ENCODE results near the gene UNC5B. TPM values are rescaled to one million over a fixed set of nuclear protein-coding genes. Genes with fewer than 3 reads are reported as not detected.
"Not testable (repeated sequence)": the region's sequence is repeated elsewhere in the genome, so short reads cannot be mapped to it uniquely, and the experiment has no call there.

UNC5B gene
- total RNA-seq, 2 experiments from 2014 or later = 0.07 TPM

DNA sequence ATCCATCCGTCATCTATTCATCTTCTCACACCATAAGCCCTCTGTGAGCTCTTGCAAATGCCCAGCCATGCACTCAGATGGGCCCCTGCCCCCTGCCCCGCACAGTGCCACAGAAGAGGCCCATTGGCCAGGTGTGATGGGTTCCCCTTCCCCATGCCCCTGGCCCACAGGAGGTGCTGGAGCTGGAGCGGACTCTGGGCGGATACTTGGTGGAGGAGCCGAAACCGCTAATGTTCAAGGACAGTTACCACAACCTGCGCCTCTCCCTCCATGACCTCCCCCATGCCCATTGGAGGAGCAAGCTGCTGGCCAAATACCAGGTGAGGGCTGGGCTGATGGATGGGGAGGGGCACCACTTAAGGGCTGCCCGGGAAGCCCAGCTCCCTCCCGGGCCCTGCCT is 83.3 kb downstream of the UNC5B start:
- no peak overlapping the region for H3K4me3 Mint-ChIP-seq
- CTCF ChIA-PET = interaction anchor here (0.7 kb wide), 1 partner anchor 393 kb away, joined by 3 read pairs; no protein-coding TSS in a partner anchor
- ATAC-seq (no peak), DNase-seq (no peak)
- TF ChIP-seq, protein P1, sequence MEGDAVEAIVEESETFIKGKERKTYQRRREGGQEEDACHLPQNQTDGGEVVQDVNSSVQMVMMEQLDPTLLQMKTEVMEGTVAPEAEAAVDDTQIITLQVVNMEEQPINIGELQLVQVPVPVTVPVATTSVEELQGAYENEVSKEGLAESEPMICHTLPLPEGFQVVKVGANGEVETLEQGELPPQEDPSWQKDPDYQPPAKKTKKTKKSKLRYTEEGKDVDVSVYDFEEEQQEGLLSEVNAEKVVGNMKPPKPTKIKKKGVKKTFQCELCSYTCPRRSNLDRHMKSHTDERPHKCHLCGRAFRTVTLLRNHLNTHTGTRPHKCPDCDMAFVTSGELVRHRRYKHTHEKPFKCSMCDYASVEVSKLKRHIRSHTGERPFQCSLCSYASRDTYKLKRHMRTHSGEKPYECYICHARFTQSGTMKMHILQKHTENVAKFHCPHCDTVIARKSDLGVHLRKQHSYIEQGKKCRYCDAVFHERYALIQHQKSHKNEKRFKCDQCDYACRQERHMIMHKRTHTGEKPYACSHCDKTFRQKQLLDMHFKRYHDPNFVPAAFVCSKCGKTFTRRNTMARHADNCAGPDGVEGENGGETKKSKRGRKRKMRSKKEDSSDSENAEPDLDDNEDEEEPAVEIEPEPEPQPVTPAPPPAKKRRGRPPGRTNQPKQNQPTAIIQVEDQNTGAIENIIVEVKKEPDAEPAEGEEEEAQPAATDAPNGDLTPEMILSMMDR (IDR thresholded peaks at IDR 0.05) = no peak
- H3K4me1 Mint-ChIP-seq (ENCODE audit: low read depth) = no peaks in the 10 kb centered on the region
- no peaks in the 10 kb centered on the region for H3K36me3 Mint-ChIP-seq (ENCODE audit: low read depth)
- H3K27me3 Mint-ChIP-seq = no peaks in the 10 kb centered on the region
- H3K9me3 Mint-ChIP-seq = no peaks in the 10 kb centered on the region
- H3K27ac Mint-ChIP-seq = no peak overlapping the region
- intact Hi-C loops (cut with micrococcal nuclease) = no loop called here
- POLR2A ChIA-PET = interaction anchor here (0.7 kb wide), 1 partner anchor 35 kb away, joined by 3 read pairs; no protein-coding TSS in a partner anchor

DNA sequence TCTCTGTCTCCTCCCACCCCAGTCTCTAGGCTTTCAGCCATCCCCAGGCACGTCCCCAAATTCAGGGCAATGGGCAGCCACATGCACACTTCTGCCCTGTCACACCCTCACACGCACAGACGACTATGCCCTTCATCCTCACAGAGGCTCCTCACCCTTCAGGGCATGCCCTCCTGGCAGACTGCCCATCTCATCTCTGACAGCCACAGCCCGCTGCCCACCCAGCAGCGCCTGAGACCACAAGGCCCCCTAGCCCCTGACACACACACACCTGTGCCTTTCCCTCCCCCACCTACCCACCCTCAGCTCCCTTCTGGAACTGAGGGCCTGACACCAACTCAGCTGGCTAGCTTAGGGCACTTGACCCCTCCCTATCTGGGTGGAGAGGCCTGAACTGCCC is 83.7 kb downstream of the UNC5B start:
- ChIA-PET CTCF (interaction anchor here (0.7 kb wide), 1 partner anchor 393 kb away, joined by 3 read pairs; no protein-coding TSS in a partner anchor), POLR2A (interaction anchor here (0.7 kb wide), 1 partner anchor 35 kb away, joined by 3 read pairs; no protein-coding TSS in a partner anchor)
- H3K27ac Mint-ChIP-seq = no peak overlapping the region
- no peaks in the 10 kb centered on the region for H3K27me3 Mint-ChIP-seq
- H3K36me3 Mint-ChIP-seq (ENCODE audit: low read depth) = no peaks in the 10 kb centered on the region
- TF ChIP-seq, protein P1 (IDR thresholded peaks at IDR 0.05) = no peak
- no peaks in the 10 kb centered on the region for H3K9me3 Mint-ChIP-seq
- no peaks in the 10 kb centered on the region for H3K4me1 Mint-ChIP-seq (ENCODE audit: low read depth)
- intact Hi-C loops (cut with micrococcal nuclease) = no loop called here
- no peak for DNase-seq
- ATAC-seq = no peak
- no peak overlapping the region for H3K4me3 Mint-ChIP-seq

DNA sequence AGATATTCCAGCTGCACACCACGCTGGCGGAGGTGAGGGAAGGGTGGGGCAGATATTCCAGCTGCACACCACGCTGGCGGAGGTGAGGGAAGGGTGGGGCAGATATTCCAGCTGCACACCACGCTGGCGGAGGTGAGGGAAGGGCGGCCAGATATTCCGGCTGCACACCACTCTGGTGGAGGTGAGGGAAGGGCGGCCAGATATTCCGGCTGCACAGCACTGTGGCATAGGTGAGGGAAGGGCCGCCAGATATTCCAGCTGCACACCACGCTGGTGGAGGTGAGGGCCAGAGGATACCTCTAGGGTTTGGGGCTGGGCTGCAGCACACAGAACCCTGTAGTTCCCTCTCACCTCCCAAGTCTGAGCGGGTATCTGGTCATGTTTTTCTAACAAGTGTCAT is 84.4 kb downstream of the UNC5B start:
- CTCF ChIA-PET; H3K36me3 Mint-ChIP-seq (ENCODE audit: low read depth); ATAC-seq; H3K4me3 Mint-ChIP-seq; H3K27ac Mint-ChIP-seq; H3K9me3 Mint-ChIP-seq; DNase-seq; POLR2A ChIA-PET; H3K4me1 Mint-ChIP-seq (ENCODE audit: low read depth); H3K27me3 Mint-ChIP-seq; intact Hi-C loops (cut with micrococcal nuclease): not testable (repeated sequence)

DNA sequence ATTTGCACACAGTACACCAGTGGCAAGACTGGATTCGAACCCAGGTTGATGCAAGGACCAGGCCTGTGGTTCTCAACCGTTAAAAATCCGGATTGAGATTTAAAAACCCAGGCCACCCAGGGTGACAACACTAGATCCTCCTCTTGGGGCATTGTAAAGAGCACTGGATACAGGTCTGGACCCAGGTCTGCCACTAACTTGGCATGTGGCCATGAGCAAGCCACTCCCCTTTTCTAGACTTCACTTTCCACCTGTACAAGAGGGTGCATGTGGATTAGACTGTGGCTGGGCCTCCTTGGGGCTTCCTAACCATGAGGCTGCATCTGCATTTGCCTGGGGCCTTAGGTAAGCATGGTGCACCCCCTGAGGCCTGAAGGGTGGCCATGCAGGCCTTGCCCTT is 85.0 kb downstream of the UNC5B start:
- CTCF ChIA-PET = no interaction called here
- no peak for DNase-seq

DNA sequence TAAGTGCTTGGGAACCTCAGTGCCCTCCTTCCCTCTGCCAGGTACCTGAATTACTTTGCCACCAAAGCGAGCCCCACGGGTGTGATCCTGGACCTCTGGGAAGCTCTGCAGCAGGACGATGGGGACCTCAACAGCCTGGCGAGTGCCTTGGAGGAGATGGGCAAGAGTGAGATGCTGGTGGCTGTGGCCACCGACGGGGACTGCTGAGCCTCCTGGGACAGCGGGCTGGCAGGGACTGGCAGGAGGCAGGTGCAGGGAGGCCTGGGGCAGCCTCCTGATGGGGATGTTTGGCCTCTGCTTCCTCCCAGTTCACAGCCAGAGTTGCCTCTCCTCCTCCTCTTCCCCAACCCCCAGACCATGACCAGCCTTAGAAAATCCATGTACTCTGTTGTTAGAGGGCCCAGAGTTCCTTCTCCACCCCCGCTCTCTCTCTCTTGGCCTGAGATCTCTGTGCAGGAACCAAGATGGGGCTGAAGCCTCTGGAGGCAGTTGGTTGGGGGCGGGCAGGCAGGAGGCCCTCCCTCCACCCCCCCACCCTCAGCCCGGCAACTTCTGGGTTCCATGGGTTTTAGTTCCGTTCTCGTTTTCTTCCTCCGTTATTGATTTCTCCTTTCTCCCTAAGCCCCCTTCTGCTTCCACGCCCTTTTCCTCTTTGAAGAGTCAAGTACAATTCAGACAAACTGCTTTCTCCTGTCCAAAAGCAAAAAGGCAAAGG is 86.9 kb downstream of the UNC5B start:
- ChIA-PET CTCF (no interaction called here), POLR2A (no interaction called here)
- no peak for ATAC-seq
- no peak overlapping the region for H3K4me3 Mint-ChIP-seq
- no peaks in the 10 kb centered on the region for H3K27me3 Mint-ChIP-seq
- no peak overlapping the region for H3K27ac Mint-ChIP-seq
- H3K36me3 Mint-ChIP-seq (ENCODE audit: low read depth) = no peaks in the 10 kb centered on the region
- intact Hi-C loops (cut with micrococcal nuclease) = no loop called here
- no peak for DNase-seq
- TF ChIP-seq, protein P1 (IDR thresholded peaks at IDR 0.05) = no peak
- H3K9me3 Mint-ChIP-seq = no peaks in the 10 kb centered on the region
- H3K4me1 Mint-ChIP-seq (ENCODE audit: low read depth) = no peaks in the 10 kb centered on the region

More for the DNA sequence above, 85.0 kb downstream of the UNC5B start:
- intact Hi-C loops (cut with micrococcal nuclease) = no loop called here
- POLR2A ChIA-PET = no interaction called here
- TF ChIP-seq, protein P1 (IDR thresholded peaks at IDR 0.05) = no peak
- no peaks in the 10 kb centered on the region for H3K36me3 Mint-ChIP-seq (ENCODE audit: low read depth)
- H3K4me3 Mint-ChIP-seq = no peak overlapping the region
- H3K27me3 Mint-ChIP-seq = no peaks in the 10 kb centered on the region
- no peak for ATAC-seq
- no peaks in the 10 kb centered on the region for H3K9me3 Mint-ChIP-seq
- no peaks in the 10 kb centered on the region for H3K4me1 Mint-ChIP-seq (ENCODE audit: low read depth)
- no peak overlapping the region for H3K27ac Mint-ChIP-seq
